Tibial artery (tissue), 4 donors: Measurements from ENCODE around the gene LRRC55.

ENCODE experiments used
- DNase-seq, 2 donors: peaks; one replicate each; pipeline ENCODE4 v3.0.0-alpha.2; 2019
- H3K27ac ChIP-seq, 2 donors: fragments of 200-600 bp; sonication (generic) in 1 of 2; 1 replicate in 1 of 2; 2 replicates in 1 of 2; pipeline ENCODE4 v1.5.1; 2018 to 2019; ENCODE audit warnings: mild to moderate bottlenecking in 1 of 2
- H3K27me3 ChIP-seq, 2 donors: fragments of 200-600 bp; sonication (generic) in 1 of 2; one replicate each; pipeline versions ENCODE4 v1.5.1 to v1.6.0; 2016 to 2019
- H3K36me3 ChIP-seq, 3 donors: fragments of 200-600 bp; sonication (generic) in 2 of 3; one replicate each; pipeline ENCODE4 v1.5.1; 2016 to 2019; ENCODE audit warnings: mild to moderate bottlenecking in 2 of 3
- H3K4me1 ChIP-seq, 4 donors: fragments of 200-600 bp; sonication (generic) in 2 of 4; 1 replicate in 3 of 4; 2 replicates in 1 of 4; pipeline ENCODE4 v1.5.1; 2016 to 2019
- H3K4me3 ChIP-seq, 2 donors: fragments of 200-600 bp; sonication (generic) in 1 of 2; 1 replicate in 1 of 2; 2 replicates in 1 of 2; pipeline ENCODE4 v1.5.1; 2018 to 2019; ENCODE audit warnings: mild to moderate bottlenecking in 2 of 2
- H3K9me3 ChIP-seq, 3 donors: fragments of 200-600 bp; sonication (generic) in 1 of 3; one replicate each; pipeline ENCODE4 v1.5.1; 2016 to 2019
- intact Hi-C: fragments of 100-400 bp; cut with DNase I; formaldehyde crosslinking; loops from one replicate; pipeline ENCODE4 v1.15.0; 2023; ENCODE audit warnings: low total_unique reads
- TF ChIP-seq, protein P1 (sequence below), 2 experiments: fragments of 200-600 bp in 1 of 2; fragments of 450-650 bp in 1 of 2; IDR thresholded peaks; one replicate each; pipeline ENCODE4 v1.5.1; 2017 to 2019; ENCODE audit warnings: antibody characterized with exemption in 2 of 2, mild to moderate bottlenecking in 1 of 2, moderate library complexity in 1 of 2

Gene LRRC55

DNA sequence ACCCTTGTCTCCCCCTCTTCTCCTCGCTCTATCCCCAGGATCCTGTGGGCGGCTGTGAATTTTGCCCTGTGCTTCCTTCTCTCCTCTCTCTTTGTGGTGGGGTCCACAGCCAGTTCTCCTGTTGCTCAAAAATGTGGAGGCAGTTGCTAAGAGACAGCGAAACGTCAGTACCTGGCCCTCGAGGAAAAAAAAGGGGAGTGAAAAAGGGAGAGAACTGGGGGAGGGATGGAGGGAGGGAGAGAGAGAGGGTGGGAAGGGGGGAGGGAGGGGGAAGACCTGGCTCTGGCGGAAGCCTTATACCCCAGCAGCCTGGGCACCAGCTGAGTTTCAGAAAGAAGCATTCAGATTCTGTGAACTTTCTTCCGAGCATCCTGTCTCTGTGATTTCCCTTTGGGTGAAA lies 2.1 kb upstream of the LRRC55 start:
- Histone ChIP-seq H3K9me3 (no peaks in the 10 kb centered on the region), H3K4me3 (no peak overlapping the region), H3K27ac (no peak overlapping the region), H3K27me3 (peaks cover 0 to 39% of the 10 kb centered on the region in 2 donors), H3K4me1 (no peaks in the 10 kb centered on the region), H3K36me3 (no peaks in the 10 kb centered on the region)
- DNase-seq = no peak
- intact Hi-C loops = no loop called here
- TF ChIP-seq, protein P1, sequence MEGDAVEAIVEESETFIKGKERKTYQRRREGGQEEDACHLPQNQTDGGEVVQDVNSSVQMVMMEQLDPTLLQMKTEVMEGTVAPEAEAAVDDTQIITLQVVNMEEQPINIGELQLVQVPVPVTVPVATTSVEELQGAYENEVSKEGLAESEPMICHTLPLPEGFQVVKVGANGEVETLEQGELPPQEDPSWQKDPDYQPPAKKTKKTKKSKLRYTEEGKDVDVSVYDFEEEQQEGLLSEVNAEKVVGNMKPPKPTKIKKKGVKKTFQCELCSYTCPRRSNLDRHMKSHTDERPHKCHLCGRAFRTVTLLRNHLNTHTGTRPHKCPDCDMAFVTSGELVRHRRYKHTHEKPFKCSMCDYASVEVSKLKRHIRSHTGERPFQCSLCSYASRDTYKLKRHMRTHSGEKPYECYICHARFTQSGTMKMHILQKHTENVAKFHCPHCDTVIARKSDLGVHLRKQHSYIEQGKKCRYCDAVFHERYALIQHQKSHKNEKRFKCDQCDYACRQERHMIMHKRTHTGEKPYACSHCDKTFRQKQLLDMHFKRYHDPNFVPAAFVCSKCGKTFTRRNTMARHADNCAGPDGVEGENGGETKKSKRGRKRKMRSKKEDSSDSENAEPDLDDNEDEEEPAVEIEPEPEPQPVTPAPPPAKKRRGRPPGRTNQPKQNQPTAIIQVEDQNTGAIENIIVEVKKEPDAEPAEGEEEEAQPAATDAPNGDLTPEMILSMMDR (IDR thresholded peaks at IDR 0.05) = no peak

DNA sequence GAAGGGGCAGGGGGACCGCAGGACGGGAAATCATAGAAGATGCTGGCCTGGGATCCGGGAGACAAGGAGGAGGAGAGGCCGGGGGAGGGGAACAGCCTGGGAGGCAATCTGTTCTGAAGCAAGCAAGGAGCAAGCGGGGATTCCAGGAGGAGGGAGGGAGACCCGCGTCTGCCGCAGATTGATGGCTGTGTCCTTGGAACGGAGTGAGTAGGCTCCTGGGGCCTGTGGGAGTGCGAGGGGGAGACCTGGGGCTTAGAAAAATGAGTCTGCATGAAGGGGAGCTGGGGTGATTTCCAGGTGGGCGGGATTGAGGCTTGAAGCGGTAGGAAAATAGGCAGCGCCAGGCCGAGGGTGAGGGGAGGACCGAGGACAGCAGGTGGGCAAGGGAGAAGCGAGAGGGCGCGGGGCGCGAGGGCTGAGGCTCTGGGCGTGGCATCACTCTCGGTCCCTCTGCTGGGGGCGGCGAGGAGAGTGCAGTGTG lies 1.6 kb upstream of the LRRC55 start:
- Histone ChIP-seq H3K27me3 (peaks cover 0 to 36% of the 10 kb centered on the region in 2 donors), H3K36me3 (no peaks in the 10 kb centered on the region), H3K4me3 (no peak overlapping the region), H3K9me3 (no peaks in the 10 kb centered on the region), H3K4me1 (no peaks in the 10 kb centered on the region), H3K27ac (no peak overlapping the region)
- intact Hi-C loops = no loop called here
- no peak for DNase-seq
- TF ChIP-seq, protein P1 (IDR thresholded peaks at IDR 0.05) = no peak

DNA sequence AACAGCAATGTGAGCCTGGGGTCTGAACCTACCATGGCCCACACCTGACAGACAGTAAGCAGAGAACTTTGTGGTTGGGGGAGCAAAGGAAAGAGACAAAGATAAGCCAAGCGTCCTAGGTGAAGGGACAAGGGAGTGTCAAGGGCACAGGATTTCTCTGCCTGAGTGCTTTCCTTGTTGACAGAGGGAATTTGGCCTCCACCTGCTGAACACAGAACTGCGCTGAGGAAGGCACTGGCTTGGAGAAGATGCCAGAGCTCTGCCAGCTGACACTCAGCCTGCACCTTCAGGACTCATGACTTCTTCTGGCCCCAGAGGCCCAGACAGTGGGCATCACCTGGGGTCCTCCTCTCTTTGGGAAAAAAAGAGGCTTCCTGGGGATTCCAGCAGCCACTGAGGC lies 789 bp upstream of the LRRC55 start:
- no peak for DNase-seq
- Histone ChIP-seq H3K4me1 (no peaks in the 10 kb centered on the region), H3K27ac (no peak overlapping the region), H3K9me3 (no peaks in the 10 kb centered on the region), H3K27me3 (peaks cover 0 to 36% of the 10 kb centered on the region in 2 donors), H3K36me3 (no peaks in the 10 kb centered on the region), H3K4me3 (no peak overlapping the region)
- intact Hi-C loops = no loop called here
- TF ChIP-seq, protein P1 (IDR thresholded peaks at IDR 0.05) = no peak

DNA sequence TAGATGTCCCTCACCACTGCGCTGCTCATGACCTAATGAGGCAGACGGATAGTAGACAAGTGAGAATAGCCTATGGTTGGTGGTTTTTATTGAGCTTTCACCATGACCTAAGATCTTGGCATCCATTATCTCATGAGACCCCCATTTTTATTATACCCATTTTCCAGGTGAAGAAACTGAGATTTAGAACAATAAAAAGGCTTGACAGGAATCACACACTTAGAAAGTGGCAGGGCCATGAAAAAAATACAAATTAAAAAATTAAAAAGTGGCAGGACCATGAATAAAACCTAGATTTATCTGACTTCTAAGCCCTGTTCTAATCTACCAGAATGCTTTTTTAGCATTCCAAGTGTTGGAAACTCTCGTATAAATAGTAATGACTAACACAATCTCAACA lies 1.1 kb downstream of the LRRC55 start:
- Histone ChIP-seq H3K27ac (no peak overlapping the region), H3K4me1 (no peaks in the 10 kb centered on the region), H3K9me3 (no peaks in the 10 kb centered on the region), H3K27me3 (peaks cover 0 to 36% of the 10 kb centered on the region in 2 donors), H3K4me3 (no peak overlapping the region), H3K36me3 (no peaks in the 10 kb centered on the region)
- intact Hi-C loops = no loop called here
- TF ChIP-seq, protein P1 (IDR thresholded peaks at IDR 0.05) = no peak
- DNase-seq = no peak

DNA sequence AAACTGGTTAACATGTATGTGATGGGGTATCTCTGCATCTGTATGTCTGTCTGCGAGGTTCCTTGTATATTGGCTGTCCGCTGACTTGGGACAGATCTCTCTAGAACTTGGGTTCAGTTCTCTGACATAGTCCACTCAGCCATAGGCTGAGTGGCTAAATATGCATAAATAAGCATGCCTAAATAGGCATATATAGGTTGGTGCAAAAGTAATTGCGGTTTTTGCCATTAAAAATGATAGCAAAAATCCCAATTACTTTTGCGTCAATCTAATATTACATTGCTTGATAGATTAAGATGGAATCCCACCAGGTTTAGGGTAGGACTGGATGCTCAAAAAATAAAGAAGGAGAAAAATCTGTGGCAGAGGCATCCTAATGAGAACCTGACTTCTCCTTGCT lies 8.8 kb downstream of the LRRC55 start:
- Histone ChIP-seq H3K4me1 (no peaks in the 10 kb centered on the region), H3K27me3 (peaks cover 0 to under 1% of the 10 kb centered on the region in 2 donors), H3K27ac (no peak overlapping the region), H3K9me3 (no peaks in the 10 kb centered on the region), H3K36me3 (no peaks in the 10 kb centered on the region), H3K4me3 (no peak overlapping the region)
- intact Hi-C loops = no loop called here
- TF ChIP-seq, protein P1 (IDR thresholded peaks at IDR 0.05) = no peak
- DNase-seq = no peak
